Uterus (tissue), 4 donors: ENCODE data around the gene MMP17. TPM values are rescaled to one million over a fixed set of nuclear protein-coding genes. Genes with fewer than 3 reads are reported as not detected.

Source experiments
- DNase-seq, 2 donors: peaks; one replicate each; pipeline ENCODE4 v3.0.0-alpha.2; 2019 to 2020
- H3K27ac ChIP-seq, 2 donors: fragments of 200-600 bp; sonication (generic); 1 replicate in 1 of 2; 2 replicates in 1 of 2; pipeline ENCODE4 v1.5.1; 2016 to 2018
- H3K27me3 ChIP-seq, 2 donors: fragments of 200-600 bp; sonication (generic); one replicate each; pipeline ENCODE4 v1.5.1; 2018 to 2019; ENCODE audit warnings: control low read depth in 1 of 2
- H3K36me3 ChIP-seq, 2 donors: fragments of 200-600 bp; sonication (generic); one replicate each; pipeline ENCODE4 v1.5.1; 2019; ENCODE audit warnings: control low read depth in 1 of 2
- H3K4me1 ChIP-seq, 2 donors: fragments of 200-600 bp; sonication (generic); one replicate each; pipeline ENCODE4 v1.5.1; 2018 to 2019; ENCODE audit warnings: control low read depth in 1 of 2
- H3K4me3 ChIP-seq, 2 donors: fragments of 200-600 bp; sonication (generic); 1 replicate in 1 of 2; 2 replicates in 1 of 2; pipeline ENCODE4 v1.5.1; 2018 to 2019; ENCODE audit warnings: mild to moderate bottlenecking in 1 of 2
- H3K9me3 ChIP-seq, 2 donors: fragments of 200-600 bp; sonication (generic); one replicate each; pipeline ENCODE4 v1.5.1; 2019; ENCODE audit warnings: control low read depth in 1 of 2
- CTCF ChIP-seq, 4 experiments: fragments of 200-600 bp in 2 of 4; fragments of 450-650 bp in 2 of 4; sonication (generic) in 2 of 4; IDR thresholded peaks; one replicate each; pipeline ENCODE4 v1.5.1; 2016 to 2019; ENCODE audit warnings: antibody characterized with exemption in 4 of 4, mild to moderate bottlenecking in 2 of 4, moderate library complexity in 1 of 4
- POLR2A ChIP-seq, 2 donors: fragments of 450-650 bp; IDR thresholded peaks; one replicate each; pipeline ENCODE4 v1.6.1; 2016; ENCODE audit warnings: antibody characterized with exemption in 2 of 2, mild to moderate bottlenecking in 1 of 2, moderate library complexity in 1 of 2
- intact Hi-C: fragments of 100-400 bp; cut with DNase I; formaldehyde crosslinking; loops from one replicate; pipeline ENCODE4 v1.15.1; 2023; ENCODE audit warnings: low total_unique reads
- total RNA-seq, 4 donors: library from RNA; depleted of rRNA in 3 of 4; stranded (reverse); fragments of >200 nt in 3 of 4; gene quantifications; one replicate each; pipeline versions ENCODE4 v1.1.0 to v1.2.4, GENCODE V29; 2014 to 2023
- donor health status: DM: yes; HTN: yes; CAD: no.

The MMP17 gene
- total RNA-seq, 4 donors from 2014 or later = 0.26 to 17.4 (median 5.0) TPM

GRCh38 chr12:131799828-131800593, 28.2 kb upstream of the MMP17 start:
- no peaks in the 10 kb centered on the region for H3K4me1 ChIP-seq
- H3K36me3 ChIP-seq = no peaks in the 10 kb centered on the region
- H3K4me3 ChIP-seq = no peak overlapping the region
- H3K9me3 ChIP-seq = no peaks in the 10 kb centered on the region
- intact Hi-C loops = no loop called here
- no peak for DNase-seq
- H3K27me3 ChIP-seq = no peaks in the 10 kb centered on the region
- no peak for TF ChIP-seq POLR2A (IDR thresholded peaks at IDR 0.05)
- TF ChIP-seq CTCF (IDR thresholded peaks at IDR 0.05) = no peak
- H3K27ac ChIP-seq = no peak overlapping the region

GRCh38 chr12:131800594-131801135, 27.5 kb upstream of the MMP17 start:
- no peak for TF ChIP-seq CTCF (IDR thresholded peaks at IDR 0.05)
- no peak for TF ChIP-seq POLR2A (IDR thresholded peaks at IDR 0.05)
- no peaks in the 10 kb centered on the region for H3K9me3 ChIP-seq
- intact Hi-C loops = no loop called here
- no peaks in the 10 kb centered on the region for H3K36me3 ChIP-seq
- no peak overlapping the region for H3K4me3 ChIP-seq
- no peak overlapping the region for H3K27ac ChIP-seq
- no peaks in the 10 kb centered on the region for H3K27me3 ChIP-seq
- no peaks in the 10 kb centered on the region for H3K4me1 ChIP-seq
- no peak for DNase-seq

GRCh38 chr12:131801254-131801866, 26.8 kb upstream of the MMP17 start:
- Histone ChIP-seq H3K27ac (no peak overlapping the region), H3K27me3 (no peaks in the 10 kb centered on the region), H3K9me3 (no peaks in the 10 kb centered on the region), H3K36me3 (no peaks in the 10 kb centered on the region), H3K4me3 (no peak overlapping the region), H3K4me1 (no peaks in the 10 kb centered on the region)
- TF ChIP-seq POLR2A (IDR thresholded peaks at IDR 0.05) (no peak), CTCF (IDR thresholded peaks at IDR 0.05) (no peak)
- DNase-seq = no peak
- intact Hi-C loops = no loop called here

GRCh38 chr12:131803961-131804521, 24.2 kb upstream of the MMP17 start:
- no peaks in the 10 kb centered on the region for H3K4me1 ChIP-seq
- no peak for DNase-seq
- no peaks in the 10 kb centered on the region for H3K9me3 ChIP-seq
- TF ChIP-seq CTCF (IDR thresholded peaks at IDR 0.05) (no peak), POLR2A (IDR thresholded peaks at IDR 0.05) (no peak)
- no peaks in the 10 kb centered on the region for H3K36me3 ChIP-seq
- no peak overlapping the region for H3K4me3 ChIP-seq
- H3K27me3 ChIP-seq = no peaks in the 10 kb centered on the region
- intact Hi-C loops = no loop called here
- H3K27ac ChIP-seq = peak overlapping the region in 1 of 2 donors; percentile 27

- TF ChIP-seq POLR2A (IDR thresholded peaks at IDR 0.05) (no peak), CTCF (IDR thresholded peaks at IDR 0.05) (no peak)
- H3K27ac ChIP-seq = no peak overlapping the region
- H3K36me3 ChIP-seq = no peaks in the 10 kb centered on the region
- no peak overlapping the region for H3K4me3 ChIP-seq
- intact Hi-C loops = no loop called here
- no peak for DNase-seq
- no peaks in the 10 kb centered on the region for H3K27me3 ChIP-seq
- H3K4me1 ChIP-seq = no peaks in the 10 kb centered on the region
- H3K9me3 ChIP-seq = no peaks in the 10 kb centered on the region
Observed at GRCh38 chr12:131805421-131805820, 22.8 kb upstream of the MMP17 start.
